Gastroesophageal sphincter (tissue), 4 donors: ENCODE data around the gene RUFY3. TPM values are rescaled to one million over a fixed set of nuclear protein-coding genes. Genes with fewer than 3 reads are reported as not detected.
"Not testable (repeated sequence)": the region's sequence is repeated elsewhere in the genome, so short reads cannot be mapped to it uniquely, and the experiment has no call there.

Experiments
- ATAC-seq: fragments of 150-250 bp; one replicate; pipeline ENCODE4 v1.9.1; 2016; ENCODE audit warnings: mild to moderate bottlenecking, moderate library complexity
- H3K27ac ChIP-seq, 4 donors: fragments of 200-600 bp; sonication (generic) in 3 of 4; 1 replicate in 3 of 4; 2 replicates in 1 of 4; pipeline ENCODE4 v1.5.1; 2016 to 2019
- H3K27me3 ChIP-seq: fragments of 200-600 bp; sonication (generic); one replicate; pipeline ENCODE4 v1.5.1; 2019
- H3K36me3 ChIP-seq, 2 donors: fragments of 200-600 bp; sonication (generic); one replicate each; pipeline ENCODE4 v1.5.1; 2019; ENCODE audit warnings: control low read depth in 1 of 2
- H3K4me1 ChIP-seq, 3 donors: fragments of 200-600 bp; sonication (generic); 1 replicate in 2 of 3; 2 replicates in 1 of 3; pipeline ENCODE4 v1.5.1; 2016 to 2019; ENCODE audit warnings: control low read depth in 2 of 3
- H3K4me3 ChIP-seq, 2 donors: fragments of 200-600 bp; sonication (generic); one replicate each; pipeline ENCODE4 v1.5.1; 2019; ENCODE audit warnings: mild to moderate bottlenecking in 1 of 2, moderate library complexity in 1 of 2
- H3K9me3 ChIP-seq, 3 donors: fragments of 200-600 bp; sonication (generic); one replicate each; pipeline ENCODE4 v1.5.1; 2017 to 2019; ENCODE audit warnings: control low read depth in 2 of 3
- EP300 ChIP-seq: sonication (generic); formaldehyde crosslinking; IDR thresholded peaks from one replicate; pipeline ENCODE4 v1.6.1; 2017; ENCODE audit warnings: antibody characterized with exemption, mild to moderate bottlenecking
- POLR2A ChIP-seq, 2 donors: fragments of 450-650 bp; IDR thresholded peaks; one replicate each; pipeline ENCODE4 v1.6.1; 2017; ENCODE audit warnings: antibody characterized with exemption in 2 of 2, mild to moderate bottlenecking in 2 of 2, moderate library complexity in 1 of 2
- POLR2AphosphoS5 ChIP-seq: sonication (generic); formaldehyde crosslinking; IDR thresholded peaks from one replicate; pipeline ENCODE4 v1.6.1; 2017; ENCODE audit warnings: antibody characterized with exemption
- WGBS, 2 donors: methylation state at CpG; one replicate each; pipeline ENCODE4 v1.1.5; 2018; ENCODE audit warnings: low coverage in 1 of 2; 5-methylcytosine and 5-hydroxymethylcytosine counted together
- total RNA-seq, 4 donors: library from RNA; depleted of rRNA; stranded (reverse); fragments of >200 nt; gene quantifications; one replicate each; pipeline ENCODE4 v1.1.0, GENCODE V29; 2016
- TF ChIP-seq, protein P1 (sequence below), 4 experiments: fragments of 200-600 bp in 2 of 4; fragments of 450-650 bp in 2 of 4; sonication (generic) in 1 of 4; IDR thresholded peaks; one replicate each; pipeline ENCODE4 v1.5.1; 2017 to 2019; ENCODE audit warnings: antibody characterized with exemption in 4 of 4, mild to moderate bottlenecking in 2 of 4, moderate library complexity in 2 of 4

RUFY3 gene
- total RNA-seq, 4 donors from 2014 or later: 40.4 to 57.7 (median 49.7) TPM

DNA sequence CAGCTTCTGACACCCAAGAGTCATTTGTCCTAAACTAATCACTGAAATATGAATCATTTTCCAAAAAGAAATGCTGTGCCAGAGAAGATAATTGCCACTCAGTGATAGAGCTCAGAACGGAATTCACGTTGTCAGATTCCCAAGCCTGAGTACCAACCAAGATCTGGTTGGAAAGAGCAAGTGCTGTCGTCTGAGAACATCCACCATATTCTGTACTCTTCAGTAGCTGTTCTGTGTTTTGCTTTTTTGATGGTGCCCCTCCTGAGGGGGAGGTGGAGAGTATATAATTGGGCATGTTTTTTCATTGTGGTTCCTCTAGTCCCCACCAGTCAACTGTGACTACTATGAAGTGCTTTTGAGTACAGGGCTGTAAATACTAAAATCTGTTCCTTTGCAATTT lies 13.2 kb downstream of the RUFY3 start:
- Histone ChIP-seq H3K9me3 (no peaks in the 10 kb centered on the region), H3K4me3 (peak overlapping the region; percentile 47 to 57), H3K4me1 (peaks cover 0 to 46% (median 3%) of the 10 kb centered on the region in 3 donors), H3K27me3 (no peaks in the 10 kb centered on the region), H3K27ac (peak overlapping the region; percentile 70 to 77 (median 73)), H3K36me3 (no peaks in the 10 kb centered on the region)
- 0 to 19% methylated on average over 3 of the region's 3 CpGs for WGBS, 2 donors
- TF ChIP-seq, protein P1, sequence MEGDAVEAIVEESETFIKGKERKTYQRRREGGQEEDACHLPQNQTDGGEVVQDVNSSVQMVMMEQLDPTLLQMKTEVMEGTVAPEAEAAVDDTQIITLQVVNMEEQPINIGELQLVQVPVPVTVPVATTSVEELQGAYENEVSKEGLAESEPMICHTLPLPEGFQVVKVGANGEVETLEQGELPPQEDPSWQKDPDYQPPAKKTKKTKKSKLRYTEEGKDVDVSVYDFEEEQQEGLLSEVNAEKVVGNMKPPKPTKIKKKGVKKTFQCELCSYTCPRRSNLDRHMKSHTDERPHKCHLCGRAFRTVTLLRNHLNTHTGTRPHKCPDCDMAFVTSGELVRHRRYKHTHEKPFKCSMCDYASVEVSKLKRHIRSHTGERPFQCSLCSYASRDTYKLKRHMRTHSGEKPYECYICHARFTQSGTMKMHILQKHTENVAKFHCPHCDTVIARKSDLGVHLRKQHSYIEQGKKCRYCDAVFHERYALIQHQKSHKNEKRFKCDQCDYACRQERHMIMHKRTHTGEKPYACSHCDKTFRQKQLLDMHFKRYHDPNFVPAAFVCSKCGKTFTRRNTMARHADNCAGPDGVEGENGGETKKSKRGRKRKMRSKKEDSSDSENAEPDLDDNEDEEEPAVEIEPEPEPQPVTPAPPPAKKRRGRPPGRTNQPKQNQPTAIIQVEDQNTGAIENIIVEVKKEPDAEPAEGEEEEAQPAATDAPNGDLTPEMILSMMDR (IDR thresholded peaks at IDR 0.05): no peak
- no peak for TF ChIP-seq EP300
- ATAC-seq: no peak

DNA sequence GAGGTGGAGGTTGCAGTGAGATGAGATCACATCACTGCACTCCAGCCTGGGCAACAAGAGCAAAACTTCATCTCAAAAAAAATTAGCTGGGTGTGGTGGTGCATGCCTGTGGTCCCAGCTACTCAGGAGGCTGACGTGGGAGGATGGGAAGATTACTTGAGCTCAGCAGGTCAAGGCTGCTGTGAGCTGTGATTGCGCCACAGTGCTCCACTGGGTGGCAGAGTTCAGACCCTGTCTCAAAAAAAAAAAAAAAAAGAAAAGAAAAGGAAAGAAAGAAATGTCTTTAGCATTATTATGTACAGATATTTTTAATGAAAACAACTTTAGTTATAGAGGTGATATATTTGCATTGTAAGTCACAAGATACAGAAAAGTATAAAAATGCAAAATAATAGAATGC lies 14.2 kb downstream of the RUFY3 start:
- WGBS, 2 donors: 60% methylated on average over 1 of the region's 2 CpGs; no CpG with 5 or more reads in 1 of the 2 donors
- peaks cover 0 to 50% (median 3%) of the 10 kb centered on the region in 3 donors for H3K4me1 ChIP-seq

DNA sequence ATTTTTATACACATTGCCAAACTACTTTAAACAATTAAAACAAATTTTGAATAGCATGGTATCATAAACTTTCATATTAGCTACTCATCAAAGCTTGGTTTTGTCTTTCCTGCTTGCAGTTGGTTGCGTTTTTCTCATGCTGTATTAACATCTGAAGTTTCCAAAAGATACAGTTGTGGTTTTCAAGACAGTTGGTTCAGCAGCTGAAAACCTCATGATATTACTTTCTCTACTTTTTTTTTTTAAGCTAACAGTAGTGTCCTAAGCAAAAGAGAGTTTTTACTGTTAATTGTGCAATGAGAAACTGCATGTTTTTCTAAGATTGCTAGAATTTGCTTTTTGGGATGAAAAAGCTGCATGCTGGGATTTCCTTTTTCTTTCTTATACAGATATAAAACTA lies 15.2 kb downstream of the RUFY3 start:
- 83 to 94% methylated on average over 1 of the region's 1 CpG for WGBS, 2 donors
- ATAC-seq: no peak
- Histone ChIP-seq H3K36me3 (no peaks in the 10 kb centered on the region), H3K27me3 (no peaks in the 10 kb centered on the region), H3K4me3 (no peak overlapping the region), H3K4me1 (peaks cover 0 to 57% (median 3%) of the 10 kb centered on the region in 3 donors), H3K9me3 (no peaks in the 10 kb centered on the region), H3K27ac (no peak overlapping the region)
- no peak for TF ChIP-seq POLR2AphosphoS5
- TF ChIP-seq, protein P1 (IDR thresholded peaks at IDR 0.05): no peak
- TF ChIP-seq POLR2A (IDR thresholded peaks at IDR 0.05): no peak
- no peak for TF ChIP-seq EP300

More for the DNA sequence above, 14.2 kb downstream of the RUFY3 start:
- H3K36me3 ChIP-seq, H3K4me3 ChIP-seq, H3K9me3 ChIP-seq, H3K27me3 ChIP-seq: not testable (repeated sequence)
- peak; percentile 58 for ATAC-seq
- H3K27ac ChIP-seq: peak overlapping the region in 1 of 4 donors; percentile 77

DNA sequence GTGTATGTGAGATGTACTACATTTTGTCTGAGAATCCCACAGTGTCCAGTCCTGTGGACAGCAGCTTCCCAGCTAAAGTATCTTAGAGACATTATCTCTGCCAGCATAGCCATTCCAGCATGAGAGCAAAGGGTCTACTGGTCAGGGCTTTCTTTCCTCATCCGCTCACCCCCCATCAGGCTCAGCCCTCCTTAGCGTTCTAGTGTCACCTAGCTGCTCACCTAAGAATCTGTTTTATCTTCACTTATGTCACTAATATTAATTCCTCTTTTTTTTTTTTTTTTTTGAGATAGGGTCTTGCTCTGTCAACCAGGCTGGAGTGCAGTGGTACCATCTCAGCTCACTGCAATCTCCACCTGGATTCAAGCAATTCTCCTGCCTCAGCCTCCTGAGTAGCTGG lies 15.6 kb downstream of the RUFY3 start:
- Histone ChIP-seq H3K4me3 (no peak overlapping the region), H3K36me3 (no peaks in the 10 kb centered on the region), H3K27me3 (no peaks in the 10 kb centered on the region), H3K27ac (no peak overlapping the region), H3K9me3 (no peaks in the 10 kb centered on the region), H3K4me1 (peaks cover 0 to 61% (median 3%) of the 10 kb centered on the region in 3 donors)
- no peak for ATAC-seq
- TF ChIP-seq, protein P1 (IDR thresholded peaks at IDR 0.05): no peak
- TF ChIP-seq POLR2A (IDR thresholded peaks at IDR 0.05) (no peak), POLR2AphosphoS5 (no peak), EP300 (no peak)
- WGBS, 2 donors: 90 to 94% methylated on average over 2 of the region's 2 CpGs

DNA sequence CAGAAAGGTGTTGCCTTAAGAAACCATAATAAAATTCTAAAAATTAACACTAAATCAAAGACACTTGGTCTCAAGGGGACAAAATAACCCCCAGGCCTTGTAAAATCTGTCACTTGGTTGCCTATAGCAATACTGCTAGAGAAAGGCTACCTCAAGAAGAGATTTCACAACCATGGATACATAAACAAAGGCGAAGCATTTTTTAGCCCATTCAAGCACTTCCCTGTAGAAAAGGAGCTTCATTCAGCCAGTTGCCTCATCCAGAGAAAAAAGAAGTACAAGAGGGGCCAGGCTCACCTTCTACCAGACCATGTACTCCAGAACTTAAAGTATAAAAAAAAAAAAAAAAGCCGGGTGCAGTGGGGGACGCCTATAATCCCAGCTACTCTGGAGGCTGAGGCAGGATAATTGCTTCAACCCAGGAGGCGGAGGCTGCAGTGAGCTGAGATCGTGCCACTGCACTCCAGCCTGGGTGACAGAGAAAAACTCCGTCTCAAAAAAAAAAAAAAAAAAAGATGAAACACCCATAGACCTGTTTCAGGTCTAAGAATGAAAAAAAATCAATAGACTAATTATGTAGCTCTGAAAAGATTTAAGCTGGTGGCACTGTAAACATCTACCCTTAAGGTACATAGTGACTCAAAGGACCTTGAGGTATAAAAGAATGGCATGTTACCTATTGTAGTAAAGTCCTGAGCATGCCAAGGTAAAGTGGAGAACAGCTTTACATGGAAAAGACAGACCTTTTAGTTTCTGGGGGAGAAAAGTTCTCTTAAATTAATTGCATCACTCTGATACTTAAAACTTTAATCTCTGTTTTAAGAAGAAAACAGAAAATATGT lies 18.0 kb downstream of the RUFY3 start:
- Histone ChIP-seq H3K4me1 (peaks cover 0 to 67% (median 3%) of the 10 kb centered on the region in 3 donors), H3K9me3 (no peaks in the 10 kb centered on the region), H3K27ac (no peak overlapping the region), H3K27me3 (no peaks in the 10 kb centered on the region), H3K36me3 (no peaks in the 10 kb centered on the region), H3K4me3 (no peak overlapping the region)
- TF ChIP-seq, protein P1 (IDR thresholded peaks at IDR 0.05): no peak
- TF ChIP-seq POLR2A (IDR thresholded peaks at IDR 0.05): no peak
- TF ChIP-seq POLR2AphosphoS5: no peak
- TF ChIP-seq EP300: no peak
- WGBS, 2 donors: 80 to 100% methylated on average over 1 to 2 of the region's 6 CpGs
- ATAC-seq: no peak
